Keratinocyte (primary cell): ENCODE data around the gene MAP3K4. TPM values are rescaled to one million over a fixed set of nuclear protein-coding genes. Genes with fewer than 3 reads are reported as not detected.

Source experiments
- DNase-seq: peaks from one replicate; pipeline ENCODE4 v3.0.0-alpha.2; 2011; ENCODE audit warnings: low read depth, missing footprints, low spot score
- FAIRE-seq: peaks from 2 replicates; lab custom pipeline; 2011; peaks lifted over from hg19 to GRCh38; lab: Jason Lieb, UNC
- H2AFZ ChIP-seq: 2 replicates; pipeline ENCODE4 v1.6.0; 2012; ENCODE audit warnings: low read length, control low read depth, inconsistent platforms; ENCODE audit not compliant: control insufficient read depth
- H3K27ac ChIP-seq: 2 replicates; pipeline ENCODE4 v1.5.1; 2011; ENCODE audit warnings: low read length; ENCODE audit not compliant: control insufficient read depth, insufficient read depth
- H3K27me3 ChIP-seq: 3 replicates; pipeline ENCODE4 v1.6.0; 2011; ENCODE audit warnings: low read length; ENCODE audit not compliant: control insufficient read depth, insufficient read depth; ENCODE audit errors: extremely low read depth
- H3K36me3 ChIP-seq, 2 experiments: 2 replicates in 1 of 2; 3 replicates in 1 of 2; pipeline ENCODE4 v1.5.1; 2011; ENCODE audit warnings: low read length in 2 of 2, mild to moderate bottlenecking in 1 of 2; ENCODE audit not compliant: control insufficient read depth in 2 of 2, insufficient read depth in 2 of 2; ENCODE audit errors: extremely low read depth in 1 of 2
- H3K4me1 ChIP-seq: 3 replicates; pipeline ENCODE4 v1.5.1; 2011; ENCODE audit warnings: low read length; ENCODE audit not compliant: control insufficient read depth, insufficient read depth; ENCODE audit errors: extremely low read depth
- H3K4me2 ChIP-seq: 3 replicates; pipeline ENCODE4 v1.6.0; 2011; ENCODE audit warnings: low read depth, low read length; ENCODE audit not compliant: control insufficient read depth, insufficient read depth; ENCODE audit errors: extremely low read depth
- H3K4me3 ChIP-seq, 3 experiments: fragments of 200-600 bp in 1 of 3; sonication (generic) in 1 of 3; 2 replicates in 2 of 3; 3 replicates in 1 of 3; pipeline ENCODE4 v1.5.1; 2011 to 2016; ENCODE audit warnings: low read length in 3 of 3, mild to moderate bottlenecking in 3 of 3, control low read depth in 2 of 3, inconsistent platforms in 1 of 3, low read depth in 1 of 3, mixed read lengths in 1 of 3, mixed run types in 1 of 3, moderate library complexity in 1 of 3; ENCODE audit not compliant: control insufficient read depth in 2 of 3, insufficient read depth in 2 of 3; ENCODE audit errors: extremely low read depth in 1 of 3
- H3K79me2 ChIP-seq: 2 replicates; pipeline ENCODE4 v1.6.0; 2012; ENCODE audit warnings: low read length; ENCODE audit not compliant: control insufficient read depth, insufficient read depth
- H3K9ac ChIP-seq: 3 replicates; pipeline ENCODE4 v1.6.0; 2011; ENCODE audit warnings: low read length; ENCODE audit not compliant: control insufficient read depth, insufficient read depth; ENCODE audit errors: extremely low read depth
- H3K9me1 ChIP-seq: 3 replicates; pipeline ENCODE4 v1.6.0; 2011; ENCODE audit warnings: low read length; ENCODE audit not compliant: control insufficient read depth, insufficient read depth; ENCODE audit errors: extremely low read depth
- H3K9me3 ChIP-seq: 2 replicates; pipeline ENCODE4 v1.5.1; 2012; ENCODE audit warnings: low read depth, low read length; ENCODE audit not compliant: control insufficient read depth
- H4K20me1 ChIP-seq: 3 replicates; pipeline ENCODE4 v1.6.0; 2011; ENCODE audit warnings: low read length; ENCODE audit not compliant: control insufficient read depth, insufficient read depth; ENCODE audit errors: extremely low read depth
- EZH2 ChIP-seq: IDR thresholded peaks from one replicate; pipeline ENCODE4 v1.6.1; 2012; ENCODE audit warnings: inconsistent platforms, mild to moderate bottlenecking, low read length, moderate library complexity
- dilution Hi-C: fragments of 300-500 bp; cut with MboI; formaldehyde crosslinking; loops from one replicate; pipeline ENCODE4 v1.7.0; 2020; ENCODE audit warnings: low sequenced_read_pairs; ENCODE audit not compliant: extremely low pct_ligation_motif_present
- polyA plus RNA-seq, 5 experiments: library from polyadenylated mRNA; depleted of rRNA in 3 of 5; stranded (reverse) in 3 of 5; stranded (forward) in 1 of 5; unstranded in 1 of 5; fragments of >200 nt; gene quantifications; 1 replicate in 1 of 5; 2 replicates in 3 of 5; 3 replicates in 1 of 5; pipeline versions ENCODE4 v1.2.1 to v1.2.3, GENCODE V29; 2011 to 2012; ENCODE audit warnings: missing spikeins in 2 of 5, low read depth in 1 of 5, low replicate concordance in 1 of 5
- TF ChIP-seq, protein P1 (sequence below), 3 experiments: IDR thresholded peaks in 1 of 3; conservative IDR thresholded peaks in 1 of 3; optimal IDR thresholded peaks in 1 of 3; 2 replicates in 2 of 3; 3 replicates in 1 of 3; pipeline versions ENCODE3 to v1.5.1; 2011; ENCODE audit warnings: low read length in 3 of 3, mild to moderate bottlenecking in 3 of 3, moderate library complexity in 2 of 3, control low read depth in 1 of 3, inconsistent platforms in 1 of 3; ENCODE audit not compliant: insufficient read depth in 2 of 3; ENCODE audit errors: extremely low read depth in 1 of 3

MAP3K4 gene
- polyA plus RNA-seq, 1 donor (not counting 4 experiments of a cell fraction or from before 2014, with no cell fraction given) = 12.8 TPM

- H3K4me2 ChIP-seq = no peak overlapping the region
- no peaks in the 10 kb centered on the region for H4K20me1 ChIP-seq
- peaks cover 31% of the 10 kb centered on the region for H3K4me1 ChIP-seq
- DNase-seq = no peak
- no peak overlapping the region for H3K9ac ChIP-seq
- dilution Hi-C loops = no loop called here
- H3K9me1 ChIP-seq = no peaks in the 10 kb centered on the region
- H2AFZ ChIP-seq = no peak overlapping the region
- FAIRE-seq = no peak
- H3K79me2 ChIP-seq = no peaks in the 10 kb centered on the region
- no peaks in the 10 kb centered on the region for H3K9me3 ChIP-seq
- H3K27ac ChIP-seq = no peak overlapping the region
- H3K27me3 ChIP-seq = no peaks in the 10 kb centered on the region
- TF ChIP-seq, protein P1, sequence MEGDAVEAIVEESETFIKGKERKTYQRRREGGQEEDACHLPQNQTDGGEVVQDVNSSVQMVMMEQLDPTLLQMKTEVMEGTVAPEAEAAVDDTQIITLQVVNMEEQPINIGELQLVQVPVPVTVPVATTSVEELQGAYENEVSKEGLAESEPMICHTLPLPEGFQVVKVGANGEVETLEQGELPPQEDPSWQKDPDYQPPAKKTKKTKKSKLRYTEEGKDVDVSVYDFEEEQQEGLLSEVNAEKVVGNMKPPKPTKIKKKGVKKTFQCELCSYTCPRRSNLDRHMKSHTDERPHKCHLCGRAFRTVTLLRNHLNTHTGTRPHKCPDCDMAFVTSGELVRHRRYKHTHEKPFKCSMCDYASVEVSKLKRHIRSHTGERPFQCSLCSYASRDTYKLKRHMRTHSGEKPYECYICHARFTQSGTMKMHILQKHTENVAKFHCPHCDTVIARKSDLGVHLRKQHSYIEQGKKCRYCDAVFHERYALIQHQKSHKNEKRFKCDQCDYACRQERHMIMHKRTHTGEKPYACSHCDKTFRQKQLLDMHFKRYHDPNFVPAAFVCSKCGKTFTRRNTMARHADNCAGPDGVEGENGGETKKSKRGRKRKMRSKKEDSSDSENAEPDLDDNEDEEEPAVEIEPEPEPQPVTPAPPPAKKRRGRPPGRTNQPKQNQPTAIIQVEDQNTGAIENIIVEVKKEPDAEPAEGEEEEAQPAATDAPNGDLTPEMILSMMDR (optimal IDR thresholded peaks at IDR 0.05 in 1 of 3, IDR thresholded peaks at IDR 0.05 in 1 of 3, conservative IDR thresholded peaks at IDR 0.05 in 1 of 3; ENCODE audit: extremely low read depth in 1 of 3, insufficient read depth in 2 of 3, low read length in 3 of 3) = no peak
- TF ChIP-seq EZH2 = no peak
- no peak overlapping the region for H3K4me3 ChIP-seq
- H3K36me3 ChIP-seq = peaks cover 2 to 4% of the 10 kb centered on the region in 2 experiments
Measured at GRCh38 chr6:161166176-161166575, 174.6 kb downstream of the MAP3K4 start.

DNA sequence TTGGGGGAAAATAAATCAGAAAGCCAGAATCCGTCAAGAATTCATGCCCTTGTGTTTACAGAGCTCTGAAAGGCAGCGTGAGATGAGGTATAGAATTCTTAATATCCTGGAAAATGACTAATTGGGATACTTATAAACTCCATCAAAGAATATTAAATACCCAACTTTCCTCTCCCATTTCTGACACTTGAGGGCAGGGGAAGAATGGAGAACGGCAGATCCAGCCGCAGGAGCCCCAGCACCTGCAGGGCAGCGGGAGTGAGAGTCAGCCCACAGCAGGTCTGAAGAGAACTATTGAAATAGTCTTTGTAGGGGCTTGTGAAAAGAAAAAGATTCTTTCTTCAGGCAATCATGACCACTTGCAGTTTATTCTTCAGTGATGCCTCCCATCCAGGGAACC, 175.1 kb downstream of the MAP3K4 start:
- H3K79me2 ChIP-seq = no peaks in the 10 kb centered on the region
- H4K20me1 ChIP-seq = no peaks in the 10 kb centered on the region
- no peaks in the 10 kb centered on the region for H3K9me1 ChIP-seq
- H3K27me3 ChIP-seq = no peaks in the 10 kb centered on the region
- no peak overlapping the region for H3K9ac ChIP-seq
- H3K4me2 ChIP-seq = no peak overlapping the region
- FAIRE-seq (no peak), DNase-seq (no peak)
- dilution Hi-C loops = no loop called here
- H3K9me3 ChIP-seq = no peaks in the 10 kb centered on the region
- no peak for TF ChIP-seq EZH2
- TF ChIP-seq, protein P1 (optimal IDR thresholded peaks at IDR 0.05 in 1 of 3, IDR thresholded peaks at IDR 0.05 in 1 of 3, conservative IDR thresholded peaks at IDR 0.05 in 1 of 3; ENCODE audit: extremely low read depth in 1 of 3, insufficient read depth in 2 of 3, low read length in 3 of 3) = no peak
- H3K4me3 ChIP-seq = no peak overlapping the region
- H3K27ac ChIP-seq = no peak overlapping the region
- no peak overlapping the region for H2AFZ ChIP-seq
- H3K4me1 ChIP-seq = peaks cover 31% of the 10 kb centered on the region
- peaks cover 2 to 4% of the 10 kb centered on the region in 2 experiments for H3K36me3 ChIP-seq
